Sigmoid colon (tissue), 7 donors: ENCODE data around the gene LEMD1. TPM values are rescaled to one million over a fixed set of nuclear protein-coding genes. Genes with fewer than 3 reads are reported as not detected.

Source experiments
- DNase-seq: peaks from one replicate; pipeline ENCODE4 v3.0.0-alpha.2; 2019
- H3K27ac ChIP-seq, 4 donors: fragments of 200-600 bp; sonication (generic); one replicate each; pipeline ENCODE4 v1.5.1; 2016 to 2019; ENCODE audit warnings: mild to moderate bottlenecking in 1 of 4
- H3K27me3 ChIP-seq, 3 donors: fragments of 200-600 bp; sonication (generic); one replicate each; pipeline ENCODE4 v1.5.1; 2019; ENCODE audit warnings: mild to moderate bottlenecking in 1 of 3
- H3K36me3 ChIP-seq, 4 donors: fragments of 200-600 bp; sonication (generic); one replicate each; pipeline ENCODE4 v1.5.1; 2016 to 2019
- H3K4me1 ChIP-seq, 4 donors: fragments of 200-600 bp; sonication (generic); one replicate each; pipeline ENCODE4 v1.5.1; 2017 to 2019
- H3K4me3 ChIP-seq, 4 donors: fragments of 200-600 bp; sonication (generic); one replicate each; pipeline ENCODE4 v1.5.1; 2017 to 2019; ENCODE audit warnings: mild to moderate bottlenecking in 2 of 4, moderate library complexity in 1 of 4
- H3K9me3 ChIP-seq, 4 donors: fragments of 200-600 bp in 3 of 4; sonication (generic) in 3 of 4; one replicate each; pipeline versions ENCODE4 v1.5.1 to v1.6.1; 2013 to 2019
- CTCF ChIP-seq, 4 experiments: fragments of 450-650 bp in 3 of 4; fragments of 200-600 bp in 1 of 4; IDR thresholded peaks; one replicate each; pipeline ENCODE4 v1.5.1; 2016 to 2019; ENCODE audit warnings: antibody characterized with exemption in 4 of 4, mild to moderate bottlenecking in 3 of 4, moderate library complexity in 2 of 4
- EP300 ChIP-seq, 4 donors: sonication (generic); formaldehyde crosslinking; IDR thresholded peaks; one replicate each; pipeline ENCODE4 v1.6.1; 2017; ENCODE audit warnings: antibody characterized with exemption in 4 of 4
- POLR2A ChIP-seq, 2 donors: fragments of 450-650 bp; IDR thresholded peaks; one replicate each; pipeline ENCODE4 v1.6.1; 2016; ENCODE audit warnings: antibody characterized with exemption in 2 of 2, mild to moderate bottlenecking in 2 of 2, moderate library complexity in 2 of 2
- POLR2AphosphoS5 ChIP-seq, 4 donors: sonication (generic); formaldehyde crosslinking; IDR thresholded peaks; one replicate each; pipeline ENCODE4 v1.6.1; 2017; ENCODE audit warnings: antibody characterized with exemption in 4 of 4
- WGBS, 2 donors: extraction: QIAGEN DNeasy Blood & Tissue Kit; methylation state at CpG; one replicate each; pipeline ENCODE4 v1.1.7; 2013; 5-methylcytosine and 5-hydroxymethylcytosine counted together
- intact Hi-C: fragments of 100-400 bp; cut with DNase I; formaldehyde crosslinking; loops from one replicate; pipeline ENCODE4 v1.15.1; 2023
- polyA plus RNA-seq, 3 donors: library from polyadenylated mRNA; stranded (reverse); fragments of 200-250 nt; gene quantifications; one replicate each; pipeline ENCODE4 v1.2.3, GENCODE V29; 2013
- total RNA-seq, 4 donors: library from RNA; depleted of rRNA; stranded (reverse); fragments of >200 nt; gene quantifications; one replicate each; pipeline ENCODE4 v1.1.0, GENCODE V29; 2016
- donor health status: healthy with polysubstance abuse.
- donor health status: Bipolar disorder and iron deficiency.
- donor health status: healthy.

Gene LEMD1
- total and polyA plus RNA-seq, 7 donors: 0.34 TPM; not detected in 6

- H3K4me3 ChIP-seq: no peak overlapping the region
- peaks cover 0 to 27% (median 11%) of the 10 kb centered on the region in 4 donors for H3K4me1 ChIP-seq
- H3K27me3 ChIP-seq: peaks cover 0 to 26% (median 0%) of the 10 kb centered on the region in 3 donors
- intact Hi-C loops: no loop called here
- H3K36me3 ChIP-seq: no peaks in the 10 kb centered on the region
- TF ChIP-seq CTCF (IDR thresholded peaks at IDR 0.05) (no peak), POLR2A (IDR thresholded peaks at IDR 0.05) (no peak), EP300 (IDR thresholded peaks at IDR 0.05) (no peak), POLR2AphosphoS5 (IDR thresholded peaks at IDR 0.05) (no peak)
- DNase-seq: no peak
- no peak overlapping the region for H3K27ac ChIP-seq
- 28 to 37% methylated on average over 6 of the region's 6 CpGs for WGBS, 2 donors
- H3K9me3 ChIP-seq: no peaks in the 10 kb centered on the region
Measured at GRCh38 chr1:205375835-205376545, 45.9 kb downstream of the LEMD1 start.

GRCh38 chr1:205374210-205375078, 47.4 kb downstream of the LEMD1 start:
- Histone ChIP-seq H3K9me3 (no peaks in the 10 kb centered on the region), H3K36me3 (no peaks in the 10 kb centered on the region), H3K27ac (no peak overlapping the region), H3K4me3 (no peak overlapping the region), H3K4me1 (peaks cover 0 to 27% (median 11%) of the 10 kb centered on the region in 4 donors), H3K27me3 (peaks cover 0 to 26% (median 0%) of the 10 kb centered on the region in 3 donors)
- intact Hi-C loops: no loop called here
- no peak for TF ChIP-seq EP300 (IDR thresholded peaks at IDR 0.05)
- TF ChIP-seq POLR2AphosphoS5 (IDR thresholded peaks at IDR 0.05): no peak
- TF ChIP-seq POLR2A (IDR thresholded peaks at IDR 0.05): no peak
- no peak for TF ChIP-seq CTCF (IDR thresholded peaks at IDR 0.05)
- no peak for DNase-seq
- 31 to 58% methylated on average over 10 of the region's 10 CpGs for WGBS, 2 donors

GRCh38 chr1:205373798-205374175, 48.1 kb downstream of the LEMD1 start:
- no peaks in the 10 kb centered on the region for H3K36me3 ChIP-seq
- no peak overlapping the region for H3K4me3 ChIP-seq
- peaks cover 0 to 27% (median 11%) of the 10 kb centered on the region in 4 donors for H3K4me1 ChIP-seq
- no peak overlapping the region for H3K27ac ChIP-seq
- intact Hi-C loops: no loop called here
- H3K27me3 ChIP-seq: peaks cover 0 to 26% (median 0%) of the 10 kb centered on the region in 3 donors
- DNase-seq: no peak
- TF ChIP-seq EP300 (IDR thresholded peaks at IDR 0.05) (no peak), POLR2A (IDR thresholded peaks at IDR 0.05) (no peak), CTCF (IDR thresholded peaks at IDR 0.05) (no peak), POLR2AphosphoS5 (IDR thresholded peaks at IDR 0.05) (no peak)
- WGBS, 2 donors: 86 to 88% methylated on average over 2 of the region's 2 CpGs
- H3K9me3 ChIP-seq: no peaks in the 10 kb centered on the region

GRCh38 chr1:205373022-205373797, 48.6 kb downstream of the LEMD1 start:
- intact Hi-C loops: no loop called here
- 67 to 81% methylated on average over 9 of the region's 9 CpGs for WGBS, 2 donors
- H3K27me3 ChIP-seq: peaks cover 0 to 26% (median 0%) of the 10 kb centered on the region in 3 donors
- H3K27ac ChIP-seq: no peak overlapping the region
- TF ChIP-seq POLR2A (IDR thresholded peaks at IDR 0.05) (no peak), CTCF (IDR thresholded peaks at IDR 0.05) (no peak), POLR2AphosphoS5 (IDR thresholded peaks at IDR 0.05) (no peak), EP300 (IDR thresholded peaks at IDR 0.05) (no peak)
- DNase-seq: no peak
- H3K36me3 ChIP-seq: no peaks in the 10 kb centered on the region
- H3K4me3 ChIP-seq: no peak overlapping the region
- peaks cover 0 to 27% (median 11%) of the 10 kb centered on the region in 4 donors for H3K4me1 ChIP-seq
- no peaks in the 10 kb centered on the region for H3K9me3 ChIP-seq
